RKO (cell line): ENCODE data around the gene RTL1.

Source experiments
- DNase-seq: peaks from one replicate; pipeline ENCODE4 v3.0.0-alpha.2; 2016; ENCODE audit warnings: low spot score

RTL1 gene

DNA sequence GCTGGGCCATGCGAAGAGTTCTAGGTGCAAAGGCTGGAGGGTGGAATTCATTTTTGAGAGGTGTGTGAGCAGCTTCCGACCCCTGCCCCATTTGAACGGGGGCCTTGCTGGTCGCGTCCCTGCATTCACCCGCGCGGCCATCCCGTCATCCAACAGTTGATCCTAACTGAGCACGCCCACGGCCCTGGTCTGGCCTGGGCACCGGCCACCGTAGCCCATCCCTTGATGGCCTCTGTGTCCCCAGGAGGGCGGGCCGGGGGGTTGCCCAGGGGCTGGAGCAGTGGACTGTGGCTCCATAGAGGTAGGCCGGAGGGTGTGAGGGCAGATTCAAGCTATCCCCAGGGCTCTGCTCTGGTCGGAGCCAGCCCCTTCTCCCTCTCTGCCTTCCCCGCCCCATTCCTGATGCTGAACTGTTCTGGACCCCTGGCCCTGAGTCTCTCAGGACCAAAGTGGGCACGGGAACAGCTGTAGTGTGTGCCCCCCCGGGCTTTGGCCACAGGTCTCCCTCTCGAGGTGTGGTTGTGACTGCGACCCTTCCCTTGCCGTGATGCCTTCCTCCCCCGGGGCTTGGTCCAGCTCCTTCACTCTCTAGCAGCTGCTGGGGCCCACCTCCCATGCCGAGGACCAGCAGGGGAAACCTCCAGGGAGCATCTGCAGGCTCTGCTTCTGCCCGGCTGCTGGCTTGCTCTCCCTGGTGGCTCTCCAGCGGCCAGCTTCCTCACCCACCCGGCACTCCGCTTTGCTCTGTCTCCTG, 68.6 kb downstream of the RTL1 start:
- no peak for DNase-seq

DNA sequence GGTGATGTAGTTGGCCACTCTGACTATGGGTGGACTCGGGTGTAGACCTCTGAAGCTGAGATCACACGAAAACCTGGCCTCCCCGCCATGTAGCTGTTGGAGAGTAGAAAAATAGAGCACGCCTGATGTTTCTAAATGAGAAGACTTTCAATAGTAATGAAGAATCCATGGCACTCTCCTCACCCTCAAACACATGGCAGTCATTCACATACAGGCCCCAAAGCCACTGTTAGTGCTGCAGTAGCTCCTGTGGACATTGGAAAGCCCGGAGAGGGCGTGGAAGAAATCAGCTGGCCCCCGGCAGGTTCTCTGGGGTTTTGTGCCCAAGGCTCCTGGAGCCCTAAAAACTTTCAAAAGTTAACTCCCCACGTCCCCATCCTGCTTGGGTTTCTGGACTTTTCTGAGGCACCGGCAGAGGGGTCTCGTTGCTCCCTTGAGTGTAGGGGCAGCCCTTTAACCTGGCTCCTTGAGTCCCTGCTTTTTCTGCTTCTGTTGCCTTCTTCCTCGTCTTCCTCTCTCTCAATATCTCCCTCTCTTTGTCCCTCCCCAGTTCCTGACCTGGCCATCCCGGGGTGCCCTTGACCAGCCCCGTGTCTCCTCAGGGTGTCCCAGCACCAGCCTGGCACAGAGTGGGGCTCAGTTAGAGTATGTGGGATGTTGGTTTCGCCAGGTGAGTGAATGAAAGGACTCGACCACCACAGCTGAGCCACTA, 69.3 kb downstream of the RTL1 start:
- DNase-seq, result no peak

DNA sequence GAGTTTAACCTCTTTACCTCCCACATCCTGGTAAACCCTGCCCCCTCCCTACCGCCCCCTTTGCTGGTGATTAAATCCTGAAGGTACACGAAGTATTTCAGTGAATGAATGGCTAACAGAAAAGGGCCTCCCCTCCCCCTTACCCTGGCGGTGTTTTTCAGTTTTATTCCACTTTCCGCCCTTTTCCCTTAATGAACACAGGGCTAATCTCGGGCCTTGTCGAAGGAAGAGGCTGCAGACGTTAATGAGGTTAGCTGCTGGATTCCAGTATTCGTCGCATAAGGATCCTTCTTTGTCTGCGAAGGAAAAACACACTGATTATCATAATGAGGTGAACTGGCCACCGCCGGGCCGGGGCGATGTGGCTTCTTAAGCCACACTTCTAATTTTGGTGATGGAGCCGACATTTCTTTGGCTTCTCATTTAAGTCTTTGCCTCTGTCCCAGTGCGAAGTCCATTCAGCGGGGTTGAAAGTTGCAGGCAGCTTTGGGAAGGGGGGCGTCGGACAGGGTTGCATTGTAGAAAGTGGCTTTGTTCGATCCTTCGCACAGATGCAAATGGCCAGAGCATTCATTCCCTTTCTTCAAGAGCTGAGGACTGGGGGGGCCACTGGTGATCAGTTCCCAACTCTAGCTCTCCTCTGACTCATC, 71.1 kb downstream of the RTL1 start:
- DNase-seq, result no peak

DNA sequence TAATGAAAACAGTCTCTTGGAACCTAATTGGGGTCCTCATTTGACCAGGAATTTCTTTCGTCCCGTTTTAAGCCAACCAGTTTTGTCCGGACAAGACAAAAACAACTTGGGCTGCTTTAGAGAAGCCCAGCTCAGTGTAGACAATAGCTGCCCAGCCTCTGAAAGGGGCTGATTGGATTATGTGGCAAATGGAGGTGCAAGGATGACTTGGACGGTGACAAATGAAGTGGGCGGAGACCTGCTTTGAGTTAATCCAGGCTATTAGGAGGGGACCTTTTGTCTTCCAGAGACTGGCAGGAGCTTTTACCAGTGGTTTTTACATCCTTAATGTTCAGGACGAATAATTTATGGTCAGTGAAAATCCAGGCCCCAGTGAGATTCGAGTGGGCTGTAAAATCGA, 72.8 kb downstream of the RTL1 start:
- DNase-seq, result no peak
